ENCODE results near the gene SAMD11. TPM values are rescaled to one million over a fixed set of nuclear protein-coding genes. Genes with fewer than 3 reads are reported as not detected.
"Not testable (repeated sequence)": the region's sequence is repeated elsewhere in the genome, so short reads cannot be mapped to it uniquely, and the experiment has no call there.

The SAMD11 gene
- polyA plus RNA-seq (ENCODE audit: insufficient read length in 4 of 4) = 100 to 1,000 TPM in 2 of 4 donors, 10 to 100 TPM in 2; 44.0 to 107 (median 86.6) TPM

- peak in 1 of 4 donors; percentile 75 for DNase-seq (ENCODE audit: low read depth in 4 of 4, low spot score in 2 of 4)
Measured at GRCh38 chr1:923131-923990, at the start of gene SAMD11. Gene SAMD11, plus strand, starts transcription at chr1:923923. Its CDS starts 509 bp downstream, at chr1:924432.

- not testable (repeated sequence) for DNase-seq (ENCODE audit: low read depth in 4 of 4, low spot score in 2 of 4)
Measured at GRCh38 chr1:876428-877208, 47.1 kb upstream of the SAMD11 start.

GRCh38 chr1:877209-877986, 46.3 kb upstream of the SAMD11 start:
- not testable (repeated sequence) for DNase-seq (ENCODE audit: low read depth in 4 of 4, low spot score in 2 of 4)

- DNase-seq (ENCODE audit: low read depth in 4 of 4, low spot score in 2 of 4) = not testable (repeated sequence)
Measured at GRCh38 chr1:880511-880910, 43.2 kb upstream of the SAMD11 start.

- DNase-seq (ENCODE audit: low read depth in 4 of 4, low spot score in 2 of 4) = not testable (repeated sequence)
Measured at GRCh38 chr1:880915-881314, 42.8 kb upstream of the SAMD11 start.

- DNase-seq (ENCODE audit: low read depth in 4 of 4, low spot score in 2 of 4) = no peak
Measured at GRCh38 chr1:886311-886710, 37.4 kb upstream of the SAMD11 start.

- DNase-seq (ENCODE audit: low read depth in 4 of 4, low spot score in 2 of 4) = no peak
Measured at GRCh38 chr1:886760-887159, 37.0 kb upstream of the SAMD11 start.

GRCh38 chr1:888297-888696, 35.4 kb upstream of the SAMD11 start:
- no peak for DNase-seq (ENCODE audit: low read depth in 4 of 4, low spot score in 2 of 4)

GRCh38 chr1:889774-890173, 33.9 kb upstream of the SAMD11 start:
- DNase-seq (ENCODE audit: low read depth in 4 of 4, low spot score in 2 of 4) = not testable (repeated sequence)

GRCh38 chr1:890234-890633, 33.5 kb upstream of the SAMD11 start:
- DNase-seq (ENCODE audit: low read depth in 4 of 4, low spot score in 2 of 4) = not testable (repeated sequence)

- DNase-seq (ENCODE audit: low read depth in 4 of 4, low spot score in 2 of 4) = no peak
Measured at GRCh38 chr1:890661-891060, 33.1 kb upstream of the SAMD11 start.

- no peak for DNase-seq (ENCODE audit: low read depth in 4 of 4, low spot score in 2 of 4)
Measured at GRCh38 chr1:897226-897625, 26.5 kb upstream of the SAMD11 start.

GRCh38 chr1:897951-898350, 25.8 kb upstream of the SAMD11 start:
- not testable (repeated sequence) for DNase-seq (ENCODE audit: low read depth in 4 of 4, low spot score in 2 of 4)

- no peak for DNase-seq (ENCODE audit: low read depth in 4 of 4, low spot score in 2 of 4)
Measured at GRCh38 chr1:899636-900317, 23.9 kb upstream of the SAMD11 start.

GRCh38 chr1:901108-901859, 22.4 kb upstream of the SAMD11 start:
- DNase-seq (ENCODE audit: low read depth in 4 of 4, low spot score in 2 of 4) = no peak

GRCh38 chr1:902802-903201, 20.9 kb upstream of the SAMD11 start:
- no peak for DNase-seq (ENCODE audit: low read depth in 4 of 4, low spot score in 2 of 4)

GRCh38 chr1:903305-903704, 20.4 kb upstream of the SAMD11 start:
- DNase-seq (ENCODE audit: low read depth in 4 of 4, low spot score in 2 of 4) = no peak

- no peak for DNase-seq (ENCODE audit: low read depth in 4 of 4, low spot score in 2 of 4)
Measured at GRCh38 chr1:903721-904271, 19.9 kb upstream of the SAMD11 start.

GRCh38 chr1:904310-904950, 19.3 kb upstream of the SAMD11 start:
- no peak for DNase-seq (ENCODE audit: low read depth in 4 of 4, low spot score in 2 of 4)

Measured in left renal cortex interstitium (tissue), 4 donors.